HTR-8/SVneo (cell line): ENCODE results near the gene CELA2B.
A peak's percentile ranks its signal among the peaks of the same experiment; 100 is the strongest.
"Not testable (repeated sequence)": the region's sequence is repeated elsewhere in the genome, so short reads cannot be mapped to it uniquely, and the experiment has no call there.

Experiments used
- DNase-seq: peaks from one replicate; pipeline ENCODE4 v3.0.0; 2011; ENCODE audit warnings: low spot score, mixed read lengths; ENCODE audit not compliant: insufficient read length
- FAIRE-seq: peaks from 2 replicates; lab custom pipeline; 2011; peaks lifted over from hg19 to GRCh38; lab: Jason Lieb, UNC

The CELA2B gene

GRCh38 chr1:15521206-15521906 lies 45.5 kb downstream of the CELA2B start:
- not testable (repeated sequence) for DNase-seq, FAIRE-seq

- no peak for FAIRE-seq
- no peak for DNase-seq
Observed at GRCh38 chr1:15522551-15522950, 46.6 kb downstream of the CELA2B start.

GRCh38 chr1:15523104-15524020 lies 47.5 kb downstream of the CELA2B start:
- no peak for DNase-seq
- FAIRE-seq: no peak

GRCh38 chr1:15524021-15524282 lies 48.0 kb downstream of the CELA2B start, which contains the start of gene CASP9:
Gene CASP9, minus strand, starts transcription at chr1:15524215. Its CDS starts 15 bp downstream, at chr1:15524200.
- FAIRE-seq: no peak
- no peak for DNase-seq

- no peak for FAIRE-seq
- DNase-seq: peak; percentile 87
Observed at GRCh38 chr1:15524283-15525049, 48.6 kb downstream of the CELA2B start.

- FAIRE-seq (peak; percentile 91), DNase-seq (peak; percentile 92)
Observed at GRCh38 chr1:15525050-15526020, 49.4 kb downstream of the CELA2B start.

- no peak for DNase-seq
- no peak for FAIRE-seq
Observed at GRCh38 chr1:15526021-15526489, 50.2 kb downstream of the CELA2B start.

- peak; percentile 90 for DNase-seq
Observed at GRCh38 chr1:15526490-15527339, 50.8 kb downstream of the CELA2B start, which contains the start of gene DNAJC16. Gene DNAJC16, plus strand, starts transcription at chr1:15526848. Its CDS starts 2,258 bp downstream, at chr1:15529106.

GRCh38 chr1:15531003-15531402 lies 55.1 kb downstream of the CELA2B start:
- no peak for FAIRE-seq
- no peak for DNase-seq

More at GRCh38 chr1:15526490-15527339, 50.8 kb downstream of the CELA2B start, which contains the start of gene DNAJC16:
- FAIRE-seq: peak; percentile 97

GRCh38 chr1:15531682-15532081 lies 55.8 kb downstream of the CELA2B start:
- no peak for DNase-seq
- no peak for FAIRE-seq

GRCh38 chr1:15538771-15539170 lies 62.9 kb downstream of the CELA2B start:
- FAIRE-seq (no peak), DNase-seq (no peak)

GRCh38 chr1:15540186-15540585 lies 64.3 kb downstream of the CELA2B start:
- FAIRE-seq (no peak), DNase-seq (no peak)
